ENCODE results near the gene CDKN2B. TPM values are rescaled to one million over a fixed set of nuclear protein-coding genes. Genes with fewer than 3 reads are reported as not detected.

CDKN2B gene
- polyA plus RNA-seq, 2 donors = 40.3 to 63.7 TPM

DNA sequence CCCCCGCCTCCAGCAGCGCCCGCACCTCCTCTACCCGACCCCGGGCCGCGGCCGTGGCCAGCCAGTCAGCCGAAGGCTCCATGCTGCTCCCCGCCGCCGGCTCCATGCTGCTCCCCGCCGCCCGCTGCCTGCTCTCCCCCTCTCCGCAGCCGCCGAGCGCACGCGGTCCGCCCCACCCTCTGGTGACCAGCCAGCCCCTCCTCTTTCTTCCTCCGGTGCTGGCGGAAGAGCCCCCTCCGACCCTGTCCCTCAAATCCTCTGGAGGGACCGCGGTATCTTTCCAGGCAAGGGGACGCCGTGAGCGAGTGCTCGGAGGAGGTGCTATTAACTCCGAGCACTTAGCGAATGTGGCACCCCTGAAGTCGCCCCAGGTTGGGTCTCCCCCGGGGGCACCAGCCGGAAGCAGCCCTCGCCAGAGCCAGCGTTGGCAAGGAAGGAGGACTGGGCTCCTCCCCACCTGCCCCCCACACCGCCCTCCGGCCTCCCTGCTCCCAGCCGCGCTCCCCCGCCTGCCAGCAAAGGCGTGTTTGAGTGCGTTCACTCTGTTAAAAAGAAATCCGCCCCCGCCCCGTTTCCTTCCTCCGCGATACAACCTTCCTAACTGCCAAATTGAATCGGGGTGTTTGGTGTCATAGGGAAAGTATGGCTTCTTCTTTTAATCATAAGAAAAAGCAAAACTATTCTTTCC lies 34.2 kb downstream of the CDKN2B start:
- Histone ChIP-seq H3K4me1 (ENCODE audit: control insufficient read depth in 2 of 2, insufficient read depth in 2 of 2, low read length in 1 of 2) (peaks cover 0 to 8% of the 10 kb centered on the region in 2 donors), H3K27me3 (ENCODE audit: control insufficient read depth in 1 of 2, insufficient read depth in 2 of 2, low read length in 2 of 2) (peaks cover 9 to 41% of the 10 kb centered on the region in 2 donors), H3K9me3 (ENCODE audit: control insufficient read depth in 2 of 2, insufficient read depth in 1 of 2, low read depth in 1 of 2, low read length in 1 of 2) (peaks cover 0 to 8% of the 10 kb centered on the region in 2 donors), H3K27ac (ENCODE audit: low read depth in 2 of 2, low read length in 1 of 2) (no peak overlapping the region), H3K36me3 (ENCODE audit: control insufficient read depth in 2 of 2, insufficient read depth in 2 of 2, low read length in 1 of 2) (no peaks in the 10 kb centered on the region), H3K4me3 (ENCODE audit: low read depth in 1 of 2, low read length in 2 of 2) (peak overlapping the region; percentile 40 to 67)
- WGBS, 2 donors = 1% methylated on average over 47 to 51 of the region's 51 CpGs

DNA sequence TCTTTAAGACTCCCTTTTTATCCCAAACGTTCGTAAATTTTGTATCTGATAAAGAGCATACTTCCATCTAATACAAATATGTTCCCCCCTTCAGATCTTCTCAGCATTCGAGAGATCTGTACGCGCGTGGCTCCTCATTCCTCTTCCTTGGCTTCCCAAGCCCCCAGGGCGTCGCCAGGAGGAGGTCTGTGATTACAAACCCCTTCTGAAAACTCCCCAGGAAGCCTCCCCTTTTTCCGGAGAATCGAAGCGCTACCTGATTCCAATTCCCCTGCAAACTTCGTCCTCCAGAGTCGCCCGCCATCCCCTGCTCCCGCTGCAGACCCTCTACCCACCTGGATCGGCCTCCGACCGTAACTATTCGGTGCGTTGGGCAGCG lies 34.8 kb downstream of the CDKN2B start:
- Histone ChIP-seq H3K36me3 (ENCODE audit: control insufficient read depth in 2 of 2, insufficient read depth in 2 of 2, low read length in 1 of 2) (no peaks in the 10 kb centered on the region), H3K27ac (ENCODE audit: low read depth in 2 of 2, low read length in 1 of 2) (no peak overlapping the region), H3K27me3 (ENCODE audit: control insufficient read depth in 1 of 2, insufficient read depth in 2 of 2, low read length in 2 of 2) (peaks cover 10 to 40% of the 10 kb centered on the region in 2 donors), H3K9me3 (ENCODE audit: control insufficient read depth in 2 of 2, insufficient read depth in 1 of 2, low read depth in 1 of 2, low read length in 1 of 2) (peaks cover 0 to 8% of the 10 kb centered on the region in 2 donors), H3K4me1 (ENCODE audit: control insufficient read depth in 2 of 2, insufficient read depth in 2 of 2, low read length in 1 of 2) (peaks cover 0 to 8% of the 10 kb centered on the region in 2 donors), H3K4me3 (ENCODE audit: low read depth in 1 of 2, low read length in 2 of 2) (peak overlapping the region; percentile 40 to 67)
- WGBS, 2 donors = 7% methylated on average over 21 of the region's 21 CpGs

DNA sequence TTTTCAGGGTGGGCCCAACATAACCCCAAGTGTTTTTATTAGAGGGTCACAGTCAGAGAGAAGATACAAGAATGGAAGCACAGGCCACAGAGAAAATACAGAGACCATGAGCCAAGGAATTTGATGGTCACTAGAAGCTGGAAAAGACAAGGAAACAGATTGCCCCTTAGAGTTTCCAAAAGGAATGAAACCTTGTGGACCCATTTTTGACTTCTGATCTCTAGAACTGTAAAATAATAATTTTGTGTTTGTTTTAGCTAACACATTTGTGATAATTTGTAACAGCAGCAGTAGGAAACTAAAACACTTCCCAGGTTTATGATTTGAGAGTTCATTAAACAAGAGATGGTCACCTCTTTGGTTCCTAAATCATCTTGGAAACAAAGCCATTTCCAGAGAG lies 36.7 kb downstream of the CDKN2B start:
- no peak overlapping the region for H3K27ac ChIP-seq (ENCODE audit: low read depth in 2 of 2, low read length in 1 of 2)
- H3K9me3 ChIP-seq (ENCODE audit: control insufficient read depth in 2 of 2, insufficient read depth in 1 of 2, low read depth in 1 of 2, low read length in 1 of 2) = peaks cover 0 to 8% of the 10 kb centered on the region in 2 donors
- H3K4me1 ChIP-seq (ENCODE audit: control insufficient read depth in 2 of 2, insufficient read depth in 2 of 2, low read length in 1 of 2) = peaks cover 0 to 8% of the 10 kb centered on the region in 2 donors
- H3K4me3 ChIP-seq (ENCODE audit: low read depth in 1 of 2, low read length in 2 of 2) = no peak overlapping the region
- H3K27me3 ChIP-seq (ENCODE audit: control insufficient read depth in 1 of 2, insufficient read depth in 2 of 2, low read length in 2 of 2) = peaks cover 10 to 51% of the 10 kb centered on the region in 2 donors
- H3K36me3 ChIP-seq (ENCODE audit: control insufficient read depth in 2 of 2, insufficient read depth in 2 of 2, low read length in 1 of 2) = no peaks in the 10 kb centered on the region

DNA sequence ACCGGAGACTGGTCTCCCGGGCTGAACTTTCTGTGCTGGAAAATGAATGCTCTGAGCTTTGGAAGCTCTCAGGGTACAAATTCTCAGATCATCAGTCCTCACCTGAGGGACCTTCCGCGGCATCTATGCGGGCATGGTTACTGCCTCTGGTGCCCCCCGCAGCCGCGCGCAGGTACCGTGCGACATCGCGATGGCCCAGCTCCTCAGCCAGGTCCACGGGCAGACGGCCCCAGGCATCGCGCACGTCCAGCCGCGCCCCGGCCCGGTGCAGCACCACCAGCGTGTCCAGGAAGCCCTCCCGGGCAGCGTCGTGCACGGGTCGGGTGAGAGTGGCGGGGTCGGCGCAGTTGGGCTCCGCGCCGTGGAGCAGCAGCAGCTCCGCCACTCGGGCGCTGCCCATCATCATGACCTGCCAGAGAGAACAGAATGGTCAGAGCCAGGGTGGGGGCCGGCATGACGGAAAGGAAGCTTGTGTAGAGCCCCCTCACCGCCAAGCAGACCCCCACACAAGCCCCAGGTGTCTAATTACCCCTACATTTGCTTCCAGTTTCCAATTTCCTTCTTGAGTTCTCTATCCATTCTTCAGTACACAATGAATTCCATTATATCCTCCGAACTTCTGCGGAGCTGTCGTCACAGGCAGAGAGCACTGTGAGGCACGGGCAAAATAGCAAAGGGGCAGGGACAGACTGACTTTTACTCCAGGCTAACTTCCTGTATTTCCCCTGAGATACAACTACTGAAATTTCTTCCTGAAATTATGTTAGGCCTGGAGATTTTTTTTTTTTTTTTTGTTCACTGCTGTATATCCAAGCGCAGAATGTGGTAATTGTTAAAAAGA lies 38.1 kb downstream of the CDKN2B start:
- Histone ChIP-seq H3K27me3 (ENCODE audit: control insufficient read depth in 1 of 2, insufficient read depth in 2 of 2, low read length in 2 of 2) (peaks cover 10 to 53% of the 10 kb centered on the region in 2 donors), H3K36me3 (ENCODE audit: control insufficient read depth in 2 of 2, insufficient read depth in 2 of 2, low read length in 1 of 2) (no peaks in the 10 kb centered on the region), H3K27ac (ENCODE audit: low read depth in 2 of 2, low read length in 1 of 2) (no peak overlapping the region), H3K4me1 (ENCODE audit: control insufficient read depth in 2 of 2, insufficient read depth in 2 of 2, low read length in 1 of 2) (peaks cover 0 to 8% of the 10 kb centered on the region in 2 donors), H3K9me3 (ENCODE audit: control insufficient read depth in 2 of 2, insufficient read depth in 1 of 2, low read depth in 1 of 2, low read length in 1 of 2) (peaks cover 0 to 8% of the 10 kb centered on the region in 2 donors), H3K4me3 (ENCODE audit: low read depth in 1 of 2, low read length in 2 of 2) (no peak overlapping the region)
- WGBS, 2 donors = 16 to 17% methylated on average over 44 to 45 of the region's 45 CpGs

DNA sequence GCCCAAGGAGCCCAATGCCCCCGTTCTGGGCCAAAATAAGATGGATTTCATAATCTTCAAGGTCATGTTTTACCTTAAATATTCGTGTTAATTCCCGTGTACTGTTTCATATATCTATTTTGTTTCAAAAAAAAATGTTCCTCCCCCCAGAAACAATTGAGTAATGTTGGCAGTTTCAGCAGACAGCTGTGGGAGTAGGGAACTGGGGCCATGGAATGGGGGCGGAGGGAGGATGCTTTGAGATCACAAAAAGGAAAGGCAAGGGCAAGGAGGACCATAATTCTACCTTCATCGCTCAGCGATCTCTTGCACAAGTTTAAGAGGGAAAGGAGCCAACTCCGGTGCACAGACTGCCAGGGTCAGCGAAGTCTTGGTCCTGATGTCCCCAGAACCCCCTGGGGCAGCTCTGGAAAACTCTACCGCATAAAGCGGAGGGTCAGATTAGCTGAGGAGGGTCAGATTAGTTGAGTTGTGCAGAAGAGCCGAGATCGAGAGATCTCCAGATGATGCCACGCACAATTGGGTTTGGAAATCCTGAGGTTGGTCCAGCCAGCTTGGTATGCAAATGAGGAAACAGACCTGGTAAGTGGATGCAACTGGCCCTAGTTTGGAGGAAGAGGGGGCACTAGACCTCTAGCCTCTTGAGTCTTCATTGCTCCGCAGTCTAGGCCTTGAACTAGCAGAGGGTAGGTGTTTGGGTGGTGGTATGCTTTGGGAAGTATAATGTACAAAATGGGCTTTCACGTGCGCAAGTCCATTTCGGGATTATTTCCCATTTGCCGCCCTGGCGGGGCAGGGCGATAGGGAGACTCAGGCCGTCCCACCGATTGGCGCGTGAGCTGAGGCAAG lies 38.9 kb downstream of the CDKN2B start:
- Histone ChIP-seq H3K27me3 (ENCODE audit: control insufficient read depth in 1 of 2, insufficient read depth in 2 of 2, low read length in 2 of 2) (peaks cover 10 to 50% of the 10 kb centered on the region in 2 donors), H3K4me3 (ENCODE audit: low read depth in 1 of 2, low read length in 2 of 2) (no peak overlapping the region), H3K9me3 (ENCODE audit: control insufficient read depth in 2 of 2, insufficient read depth in 1 of 2, low read depth in 1 of 2, low read length in 1 of 2) (peaks cover 0 to 8% of the 10 kb centered on the region in 2 donors), H3K4me1 (ENCODE audit: control insufficient read depth in 2 of 2, insufficient read depth in 2 of 2, low read length in 1 of 2) (peaks cover 5 to 10% of the 10 kb centered on the region in 2 donors), H3K27ac (ENCODE audit: low read depth in 2 of 2, low read length in 1 of 2) (no peak overlapping the region), H3K36me3 (ENCODE audit: control insufficient read depth in 2 of 2, insufficient read depth in 2 of 2, low read length in 1 of 2) (no peaks in the 10 kb centered on the region)
- WGBS, 2 donors = 18 to 27% methylated on average over 24 of the region's 24 CpGs

DNA sequence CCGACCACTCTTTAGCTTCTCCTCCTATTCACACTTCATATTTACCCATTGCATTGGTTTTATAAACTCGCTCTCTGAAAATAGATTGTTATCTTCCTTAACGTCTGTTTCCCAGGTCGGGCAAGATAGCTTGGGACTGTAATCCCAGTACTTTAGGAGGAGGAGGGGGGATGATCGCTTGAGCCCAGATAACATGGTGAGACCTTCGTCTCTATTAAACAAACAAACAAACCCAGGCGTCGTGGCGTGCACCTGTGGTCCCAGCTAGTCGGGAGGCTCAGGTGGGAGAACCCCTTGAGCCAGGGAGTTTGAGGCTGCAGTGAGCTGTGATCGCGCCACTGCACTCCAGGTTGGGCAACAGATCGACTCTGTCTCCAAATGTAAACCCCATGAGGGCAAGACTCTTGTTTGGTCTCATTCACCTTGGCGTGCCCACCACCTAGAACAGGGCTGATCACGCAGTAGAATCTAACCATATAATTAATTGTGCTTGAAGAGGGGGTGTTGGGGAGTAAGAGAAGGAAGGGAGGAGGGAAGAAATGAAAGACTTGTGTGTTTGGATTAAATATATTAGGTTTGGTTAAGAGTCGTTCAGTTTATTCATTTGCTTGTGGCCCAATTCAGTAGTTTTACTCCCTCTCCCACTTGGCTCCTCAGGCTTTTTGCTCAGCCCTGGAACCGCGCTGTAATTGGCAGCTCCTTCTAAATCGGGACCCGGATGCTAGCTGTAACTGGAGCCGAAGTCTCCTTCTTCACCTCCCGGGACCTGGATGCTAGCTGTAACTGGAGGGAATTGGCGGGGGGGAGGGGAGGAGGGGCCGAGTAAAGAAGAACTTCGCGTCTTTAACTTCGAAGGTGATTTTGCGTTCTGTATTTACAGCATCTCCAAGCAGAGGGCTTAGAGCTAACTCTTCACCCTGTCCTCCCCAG lies 39.8 kb downstream of the CDKN2B start:
- Histone ChIP-seq H3K9me3 (ENCODE audit: control insufficient read depth in 2 of 2, insufficient read depth in 1 of 2, low read depth in 1 of 2, low read length in 1 of 2) (peaks cover 0 to 8% of the 10 kb centered on the region in 2 donors), H3K4me1 (ENCODE audit: control insufficient read depth in 2 of 2, insufficient read depth in 2 of 2, low read length in 1 of 2) (peaks cover 3 to 9% of the 10 kb centered on the region in 2 donors), H3K27ac (ENCODE audit: low read depth in 2 of 2, low read length in 1 of 2) (no peak overlapping the region), H3K27me3 (ENCODE audit: control insufficient read depth in 1 of 2, insufficient read depth in 2 of 2, low read length in 2 of 2) (peaks cover 10 to 43% of the 10 kb centered on the region in 2 donors), H3K4me3 (ENCODE audit: low read depth in 1 of 2, low read length in 2 of 2) (no peak overlapping the region), H3K36me3 (ENCODE audit: control insufficient read depth in 2 of 2, insufficient read depth in 2 of 2, low read length in 1 of 2) (no peaks in the 10 kb centered on the region)
- 12 to 15% methylated on average over 28 of the region's 28 CpGs for WGBS, 2 donors

DNA sequence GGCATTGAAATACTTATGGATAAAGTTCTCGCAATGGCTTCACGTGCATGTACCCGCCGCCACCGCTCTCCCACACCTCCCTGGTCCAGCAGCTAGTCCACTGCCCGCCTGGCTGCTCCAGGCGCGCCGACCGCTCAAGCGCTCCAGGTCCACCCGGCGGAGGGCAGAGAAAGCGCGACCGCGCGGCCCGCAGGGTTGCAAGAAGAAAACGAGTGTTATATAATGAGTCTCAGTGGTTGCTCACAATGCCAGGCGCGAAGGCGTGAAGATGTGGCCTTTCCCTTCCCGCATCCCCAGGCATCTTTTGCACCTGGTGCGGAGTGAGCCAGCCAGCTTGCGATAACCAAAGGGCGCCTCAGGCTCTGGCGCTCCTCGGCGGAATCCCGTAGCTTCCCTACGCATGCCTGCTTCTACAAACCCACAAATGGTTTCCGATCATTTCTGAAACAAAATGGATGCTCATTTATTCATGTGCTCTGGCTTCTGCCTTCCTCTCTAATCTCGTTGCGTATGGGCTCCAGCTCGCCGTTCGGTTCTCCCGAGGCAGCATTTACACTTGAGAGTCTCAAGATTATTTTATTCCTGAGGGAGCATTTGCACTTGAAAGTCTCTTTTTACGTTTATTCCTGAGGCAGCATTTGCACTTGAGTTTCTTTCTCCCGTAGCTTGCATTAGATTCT lies 40.6 kb downstream of the CDKN2B start:
- no peak overlapping the region for H3K27ac ChIP-seq (ENCODE audit: low read depth in 2 of 2, low read length in 1 of 2)
- H3K36me3 ChIP-seq (ENCODE audit: control insufficient read depth in 2 of 2, insufficient read depth in 2 of 2, low read length in 1 of 2) = no peaks in the 10 kb centered on the region
- peaks cover 0 to 8% of the 10 kb centered on the region in 2 donors for H3K9me3 ChIP-seq (ENCODE audit: control insufficient read depth in 2 of 2, insufficient read depth in 1 of 2, low read depth in 1 of 2, low read length in 1 of 2)
- 11 to 13% methylated on average over 41 of the region's 41 CpGs for WGBS, 2 donors
- H3K4me1 ChIP-seq (ENCODE audit: control insufficient read depth in 2 of 2, insufficient read depth in 2 of 2, low read length in 1 of 2) = peaks cover 2 to 9% of the 10 kb centered on the region in 2 donors
- peaks cover 10 to 42% of the 10 kb centered on the region in 2 donors for H3K27me3 ChIP-seq (ENCODE audit: control insufficient read depth in 1 of 2, insufficient read depth in 2 of 2, low read length in 2 of 2)
- H3K4me3 ChIP-seq (ENCODE audit: low read depth in 1 of 2, low read length in 2 of 2) = no peak overlapping the region

DNA sequence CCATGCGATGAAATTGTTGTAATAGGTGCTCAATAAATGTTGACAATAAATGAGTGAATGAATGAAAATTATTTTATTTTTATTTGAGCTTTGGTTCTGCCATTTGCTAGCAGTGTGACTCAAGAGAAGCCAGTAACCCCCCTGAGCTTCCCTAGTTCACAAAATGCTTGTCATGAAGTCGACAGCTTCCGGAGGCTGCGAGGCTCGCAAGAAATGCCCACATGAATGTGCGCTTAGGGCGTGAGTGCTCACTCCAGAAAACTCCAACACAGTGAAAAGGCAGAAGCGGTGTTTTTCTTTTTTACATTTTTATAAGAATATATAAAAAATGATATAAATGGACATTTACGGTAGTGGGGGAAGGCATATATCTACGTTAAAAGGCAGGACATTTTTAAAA lies 41.4 kb downstream of the CDKN2B start:
- Histone ChIP-seq H3K36me3 (ENCODE audit: control insufficient read depth in 2 of 2, insufficient read depth in 2 of 2, low read length in 1 of 2) (no peaks in the 10 kb centered on the region), H3K4me3 (ENCODE audit: low read depth in 1 of 2, low read length in 2 of 2) (no peak overlapping the region), H3K27me3 (ENCODE audit: control insufficient read depth in 1 of 2, insufficient read depth in 2 of 2, low read length in 2 of 2) (peaks cover 10 to 42% of the 10 kb centered on the region in 2 donors), H3K27ac (ENCODE audit: low read depth in 2 of 2, low read length in 1 of 2) (no peak overlapping the region), H3K9me3 (ENCODE audit: control insufficient read depth in 2 of 2, insufficient read depth in 1 of 2, low read depth in 1 of 2, low read length in 1 of 2) (peaks cover 0 to 8% of the 10 kb centered on the region in 2 donors), H3K4me1 (ENCODE audit: control insufficient read depth in 2 of 2, insufficient read depth in 2 of 2, low read length in 1 of 2) (peaks cover 2 to 9% of the 10 kb centered on the region in 2 donors)
- 33 to 36% methylated on average over 10 of the region's 10 CpGs for WGBS, 2 donors
